ENCODE measurements around the gene SPINK9. TPM values are rescaled to one million over a fixed set of nuclear protein-coding genes. Genes with fewer than 3 reads are reported as not detected.
"Not testable (repeated sequence)": the region's sequence is repeated elsewhere in the genome, so short reads cannot be mapped to it uniquely, and the experiment has no call there.

The SPINK9 gene
- not detected for total RNA-seq

DNA sequence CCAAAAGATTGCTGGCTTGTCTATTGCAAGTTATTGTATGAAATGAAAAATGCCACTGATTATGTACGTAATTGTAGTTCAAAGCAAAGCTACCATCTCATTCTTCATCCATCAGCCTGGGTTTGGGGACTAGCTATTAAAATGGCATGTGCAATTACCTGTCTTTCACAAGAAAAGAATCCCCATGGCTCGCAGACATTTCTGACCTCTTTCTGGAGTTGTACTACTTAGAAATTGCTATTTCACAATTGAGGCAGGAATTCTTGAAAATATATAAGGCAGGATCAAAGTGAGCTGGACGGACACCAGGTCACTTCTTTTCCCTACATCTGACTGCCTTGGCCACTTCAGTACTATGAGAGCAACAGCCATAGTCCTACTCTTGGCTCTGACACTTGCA lies at the start of gene SPINK9:
SPINK9 (plus strand) TSS at position 301 of the 400 bp plus-strand sequence; CDS start at position 356, 55 bp downstream.
- peaks cover 5% of the 10 kb centered on the region for H3K36me3 Mint-ChIP-seq
- H3K4me3 Mint-ChIP-seq = no peak within 1 kb of the TSS
- peaks cover 2% of the 10 kb centered on the region for H3K27me3 Mint-ChIP-seq
- intact Hi-C loops (cut with micrococcal nuclease) = no loop called here
- H3K9me3 Mint-ChIP-seq = peaks cover 8% of the 10 kb centered on the region
- no peaks in the 10 kb centered on the region for H3K4me1 Mint-ChIP-seq (ENCODE audit: low read depth)
- ChIA-PET CTCF (no interaction called here), POLR2A (no interaction called here)
- no peak for DNase-seq
- H3K27ac Mint-ChIP-seq = no peak within 1 kb of the TSS

- peaks cover 3% of the 10 kb centered on the region for H3K27me3 Mint-ChIP-seq
- no peaks in the 10 kb centered on the region for H3K4me1 Mint-ChIP-seq (ENCODE audit: low read depth)
- ChIA-PET POLR2A (no interaction called here), CTCF (interaction anchor here (0.6 to 1.4 kb wide), 3 partner anchors 108 to 442 kb away, joined by 3 to 4 read pairs (median 4); no protein-coding TSS in a partner anchor)
- H3K9me3 Mint-ChIP-seq = no peaks in the 10 kb centered on the region
- no peak overlapping the region for H3K27ac Mint-ChIP-seq
- no peak for DNase-seq
- H3K36me3 Mint-ChIP-seq = no peaks in the 10 kb centered on the region
- intact Hi-C loops (cut with micrococcal nuclease) = loop anchor here (10.0 kb wide), 1 partner anchor 154 kb away; no protein-coding TSS in a partner anchor
- no peak overlapping the region for H3K4me3 Mint-ChIP-seq
Measured at GRCh38 chr5:148290271-148291195, 44.8 kb upstream of the SPINK9 start.

- Mint-ChIP-seq H3K36me3 (no peaks in the 10 kb centered on the region), H3K27ac (no peak overlapping the region), H3K4me1 (ENCODE audit: low read depth) (peaks cover 5% of the 10 kb centered on the region), H3K9me3 (no peaks in the 10 kb centered on the region), H3K27me3 (no peaks in the 10 kb centered on the region), H3K4me3 (no peak overlapping the region)
- intact Hi-C loops (cut with micrococcal nuclease) = loop anchor here (10.0 kb wide), 1 partner anchor 147 kb away; no protein-coding TSS in a partner anchor
- POLR2A ChIA-PET = no interaction called here
- DNase-seq = no peak
- CTCF ChIA-PET = no interaction called here
Measured at GRCh38 chr5:148297731-148298130, 37.6 kb upstream of the SPINK9 start.

DNA sequence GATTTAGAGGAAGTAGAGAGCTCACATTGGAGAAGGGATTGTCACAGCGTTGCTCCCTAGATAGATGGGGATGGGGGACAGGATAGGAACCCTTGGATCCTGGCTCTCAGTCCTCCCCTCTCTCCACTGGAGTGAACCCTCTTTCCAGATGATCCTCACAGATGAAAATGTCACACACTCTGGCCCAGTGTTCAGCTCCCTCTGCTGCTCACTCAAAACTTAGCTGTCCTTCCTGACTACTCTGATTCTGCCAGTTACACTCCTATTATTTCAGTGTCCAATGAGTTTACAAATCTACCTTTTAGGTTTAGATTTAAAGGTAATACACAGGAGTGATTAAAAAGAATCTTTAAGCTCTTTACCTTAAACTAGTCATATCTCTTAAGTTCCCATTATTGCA lies 28.9 kb upstream of the SPINK9 start:
- Mint-ChIP-seq H3K4me3 (no peak overlapping the region), H3K36me3 (no peaks in the 10 kb centered on the region), H3K9me3 (peaks cover 3% of the 10 kb centered on the region), H3K4me1 (ENCODE audit: low read depth) (no peaks in the 10 kb centered on the region), H3K27ac (no peak overlapping the region), H3K27me3 (no peaks in the 10 kb centered on the region)
- POLR2A ChIA-PET = no interaction called here
- CTCF ChIA-PET = interaction anchor here (1.0 to 1.3 kb wide), 2 partner anchors 68 to 123 kb away, joined by 3 to 4 read pairs; no protein-coding TSS in a partner anchor
- no peak for DNase-seq
- intact Hi-C loops (cut with micrococcal nuclease) = no loop called here

GRCh38 chr5:148309019-148309418 lies 26.3 kb upstream of the SPINK9 start:
- POLR2A ChIA-PET = no interaction called here
- no peaks in the 10 kb centered on the region for H3K4me1 Mint-ChIP-seq (ENCODE audit: low read depth)
- CTCF ChIA-PET = no interaction called here
- peaks cover 3% of the 10 kb centered on the region for H3K9me3 Mint-ChIP-seq
- no peaks in the 10 kb centered on the region for H3K36me3 Mint-ChIP-seq
- intact Hi-C loops (cut with micrococcal nuclease) = no loop called here
- H3K4me3 Mint-ChIP-seq = no peak overlapping the region
- no peak overlapping the region for H3K27ac Mint-ChIP-seq
- DNase-seq = no peak
- no peaks in the 10 kb centered on the region for H3K27me3 Mint-ChIP-seq

DNA sequence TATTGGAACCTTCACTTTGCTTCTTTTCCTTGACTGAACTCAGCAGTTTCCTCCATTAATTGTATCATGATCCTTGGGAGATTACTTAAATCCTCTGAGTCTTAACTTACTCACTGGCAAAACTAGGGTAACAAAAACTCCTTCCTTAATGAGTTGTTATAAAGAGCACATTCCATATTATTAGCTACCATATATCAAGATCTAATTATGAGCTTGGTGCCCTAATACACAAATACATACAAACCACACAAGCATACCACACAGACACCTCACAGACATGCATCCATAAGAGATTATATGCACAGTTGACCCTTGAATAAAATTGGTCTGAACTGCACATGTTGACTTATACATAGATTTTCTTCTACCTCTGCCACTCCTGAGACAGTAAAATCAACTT lies 25.6 kb upstream of the SPINK9 start:
- H3K4me3 Mint-ChIP-seq = no peak overlapping the region
- no peaks in the 10 kb centered on the region for H3K4me1 Mint-ChIP-seq (ENCODE audit: low read depth)
- DNase-seq = no peak
- no peaks in the 10 kb centered on the region for H3K27me3 Mint-ChIP-seq
- no peak overlapping the region for H3K27ac Mint-ChIP-seq
- no peaks in the 10 kb centered on the region for H3K36me3 Mint-ChIP-seq
- intact Hi-C loops (cut with micrococcal nuclease) = no loop called here
- CTCF ChIA-PET = no interaction called here
- peaks cover 3% of the 10 kb centered on the region for H3K9me3 Mint-ChIP-seq
- POLR2A ChIA-PET = no interaction called here

- no peaks in the 10 kb centered on the region for H3K27me3 Mint-ChIP-seq
- peaks cover 3% of the 10 kb centered on the region for H3K9me3 Mint-ChIP-seq
- intact Hi-C loops (cut with micrococcal nuclease) = no loop called here
- H3K4me3 Mint-ChIP-seq = no peak overlapping the region
- H3K36me3 Mint-ChIP-seq = no peaks in the 10 kb centered on the region
- no peak for DNase-seq
- ChIA-PET POLR2A (no interaction called here), CTCF (no interaction called here)
- no peak overlapping the region for H3K27ac Mint-ChIP-seq
- H3K4me1 Mint-ChIP-seq (ENCODE audit: low read depth) = no peaks in the 10 kb centered on the region
Measured at GRCh38 chr5:148311484-148311883, 23.9 kb upstream of the SPINK9 start.

GRCh38 chr5:148312153-148312552 lies 23.2 kb upstream of the SPINK9 start, which contains the start of gene SPINK7:
Gene SPINK7, plus strand, starts transcription at chr5:148312423. Its CDS starts 61 bp downstream, at chr5:148312484.
- no peak for DNase-seq
- no peaks in the 10 kb centered on the region for H3K4me1 Mint-ChIP-seq (ENCODE audit: low read depth)
- no peak within 1 kb of the TSS for H3K4me3 Mint-ChIP-seq
- ChIA-PET POLR2A (no interaction called here), CTCF (no interaction called here)
- H3K27me3 Mint-ChIP-seq = no peaks in the 10 kb centered on the region
- H3K9me3 Mint-ChIP-seq = peaks cover 3% of the 10 kb centered on the region
- no peaks in the 10 kb centered on the region for H3K36me3 Mint-ChIP-seq
- H3K27ac Mint-ChIP-seq = no peak within 1 kb of the TSS
- intact Hi-C loops (cut with micrococcal nuclease) = no loop called here

DNA sequence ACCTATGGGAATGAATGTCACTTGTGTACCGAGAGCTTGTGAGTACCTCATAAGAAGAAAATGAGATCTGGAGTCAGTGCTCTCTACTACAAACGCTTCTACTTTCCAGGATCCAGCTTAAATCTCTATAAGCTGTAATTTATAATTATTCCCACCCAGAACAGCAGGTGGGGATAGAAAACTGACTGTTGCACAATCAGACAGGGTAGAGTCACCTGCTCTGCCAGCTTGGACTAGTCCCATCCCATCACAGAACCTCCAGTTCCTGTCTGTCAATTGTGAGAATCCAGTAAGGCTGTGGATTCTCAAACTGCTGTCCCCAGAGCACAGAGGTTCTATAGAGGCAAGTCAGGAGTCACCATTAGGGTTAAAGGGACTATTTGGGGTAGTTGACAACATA lies 21.2 kb upstream of the SPINK9 start:
- DNase-seq = no peak
- Mint-ChIP-seq H3K4me3 (no peak overlapping the region), H3K27me3 (no peaks in the 10 kb centered on the region), H3K36me3 (no peaks in the 10 kb centered on the region), H3K9me3 (peaks cover 3% of the 10 kb centered on the region), H3K4me1 (ENCODE audit: low read depth) (no peaks in the 10 kb centered on the region), H3K27ac (no peak overlapping the region)
- intact Hi-C loops (cut with micrococcal nuclease) = no loop called here
- CTCF ChIA-PET = interaction anchor here (0.6 kb wide), 1 partner anchor 30 kb away, joined by 3 read pairs; no protein-coding TSS in a partner anchor
- POLR2A ChIA-PET = no interaction called here

DNA sequence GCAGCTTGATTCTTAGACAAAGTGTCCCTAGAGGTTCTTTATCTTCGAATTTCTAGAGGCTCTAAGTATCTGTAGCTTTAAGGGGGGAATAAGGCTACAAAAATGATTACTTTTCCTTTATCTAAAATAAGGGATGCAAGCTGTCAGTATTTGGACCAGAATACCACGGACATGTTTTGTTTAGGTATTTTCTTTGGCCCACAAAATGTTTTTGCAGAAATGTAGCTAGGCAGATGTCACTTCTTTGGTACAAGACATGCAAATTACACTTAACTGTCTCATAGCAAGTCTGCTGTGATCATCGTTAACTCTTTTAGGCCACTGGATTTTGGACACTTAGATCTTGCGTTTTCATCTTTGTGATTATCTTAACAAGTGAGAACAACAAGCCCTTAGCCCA lies 20.6 kb upstream of the SPINK9 start:
- Mint-ChIP-seq H3K4me3 (no peak overlapping the region), H3K36me3 (no peaks in the 10 kb centered on the region), H3K9me3 (peaks cover 5% of the 10 kb centered on the region), H3K27ac (no peak overlapping the region), H3K4me1 (ENCODE audit: low read depth) (no peaks in the 10 kb centered on the region), H3K27me3 (peaks cover under 1% of the 10 kb centered on the region)
- CTCF ChIA-PET = interaction anchor here (0.6 to 1.4 kb wide), 2 partner anchors 23 to 30 kb away, joined by 3 read pairs; no protein-coding TSS in a partner anchor
- no peak for DNase-seq
- intact Hi-C loops (cut with micrococcal nuclease) = no loop called here
- POLR2A ChIA-PET = interaction anchor here (0.6 kb wide), 1 partner anchor 93 kb away, joined by 3 read pairs; no protein-coding TSS in a partner anchor

GRCh38 chr5:148320011-148320963 lies 15.1 kb upstream of the SPINK9 start:
- H3K36me3 Mint-ChIP-seq; H3K4me1 Mint-ChIP-seq (ENCODE audit: low read depth); CTCF ChIA-PET; H3K27ac Mint-ChIP-seq; H3K27me3 Mint-ChIP-seq; H3K9me3 Mint-ChIP-seq; intact Hi-C loops (cut with micrococcal nuclease); POLR2A ChIA-PET: not testable (repeated sequence)
- H3K4me3 Mint-ChIP-seq = peak overlapping the region; percentile 68
- peak; percentile 9 for DNase-seq

GRCh38 chr5:148333262-148333849 lies 2.0 kb upstream of the SPINK9 start:
- intact Hi-C loops (cut with micrococcal nuclease) = no loop called here
- POLR2A ChIA-PET = no interaction called here
- H3K4me1 Mint-ChIP-seq (ENCODE audit: low read depth) = no peaks in the 10 kb centered on the region
- no peak overlapping the region for H3K4me3 Mint-ChIP-seq
- peaks cover 20% of the 10 kb centered on the region for H3K9me3 Mint-ChIP-seq
- peaks cover 5% of the 10 kb centered on the region for H3K36me3 Mint-ChIP-seq
- H3K27me3 Mint-ChIP-seq = peaks cover 2% of the 10 kb centered on the region
- CTCF ChIA-PET = no interaction called here
- no peak overlapping the region for H3K27ac Mint-ChIP-seq
- no peak for DNase-seq
